WTC11 (cell line): ENCODE results near the gene KHK. TPM values are rescaled to one million over a fixed set of nuclear protein-coding genes. Genes with fewer than 3 reads are reported as not detected.

Experiments
- ATAC-seq: fragments of 200-7000 bp; cut with Tn5 transposase; 2 replicates; pipeline ENCODE4 v1.10.0; 2021; ENCODE audit warnings: mild to moderate bottlenecking, moderate library complexity
- CTCF ChIA-PET: fragments of 300-600 bp; sonication (Branson Sonifier 250); formaldehyde crosslinking; loops from one replicate; lab custom pipeline; 2021; ENCODE audit warnings: antibody characterized with exemption; lab: Charles Lee
- POLR2A ChIA-PET: fragments of 350-600 bp; sonication (Branson Sonifier 250); formaldehyde crosslinking; loops from one replicate; lab custom pipeline; 2021; ENCODE audit warnings: antibody characterized with exemption; lab: Charles Lee
- DNase-seq: peaks from one replicate; pipeline ENCODE4 v3.0.0; 2021; ENCODE audit warnings: low spot score
- H3K27ac Mint-ChIP-seq: 2 replicates; pipeline ENCODE4 v1.8.0; 2021; ENCODE audit warnings: mixed read lengths
- H3K27me3 Mint-ChIP-seq: 2 replicates; pipeline ENCODE4 v1.8.0; 2021; ENCODE audit warnings: low read depth, mild to moderate bottlenecking, moderate library complexity, mixed read lengths
- H3K36me3 Mint-ChIP-seq: 2 replicates; pipeline ENCODE4 v1.8.0; 2021; ENCODE audit warnings: mixed read lengths
- H3K4me1 Mint-ChIP-seq: 2 replicates; pipeline ENCODE4 v1.8.0; 2022; ENCODE audit warnings: mixed read lengths
- H3K4me3 Mint-ChIP-seq: 2 replicates; pipeline ENCODE4 v1.8.0; 2021; ENCODE audit warnings: mild to moderate bottlenecking, moderate library complexity, mixed read lengths
- H3K9me3 Mint-ChIP-seq: 2 replicates; pipeline ENCODE4 v1.8.0; 2021; ENCODE audit warnings: mixed read lengths
- ATF3 ChIP-seq: sonication (generic); formaldehyde crosslinking; conservative IDR thresholded peaks from 2 replicates; pipeline ENCODE4 v1.8.1; 2022; ENCODE audit warnings: mild to moderate bottlenecking, missing genetic modification reagents
- CTCF ChIP-seq: fragments of 200-600 bp; IDR thresholded peaks from 2 replicates; pipeline ENCODE4 v1.8.0; 2022; ENCODE audit warnings: antibody characterized with exemption
- E2F4 ChIP-seq: sonication (generic); formaldehyde crosslinking; IDR thresholded peaks from 2 replicates; pipeline ENCODE4 v1.8.1; 2022; ENCODE audit warnings: low read depth, mild to moderate bottlenecking, moderate library complexity, missing genetic modification reagents, borderline replicate concordance
- FOXP1 ChIP-seq: sonication (generic); formaldehyde crosslinking; IDR thresholded peaks from 2 replicates; pipeline ENCODE4 v1.8.0; 2022; ENCODE audit warnings: missing genetic modification reagents, mild to moderate bottlenecking, moderate library complexity, borderline replicate concordance
- FOXP4 ChIP-seq: sonication (generic); formaldehyde crosslinking; IDR thresholded peaks from 2 replicates; pipeline ENCODE4 v1.8.0; 2022; ENCODE audit warnings: mild to moderate bottlenecking, missing genetic modification reagents
- GABPB1 ChIP-seq: sonication (generic); formaldehyde crosslinking; IDR thresholded peaks from 2 replicates; pipeline ENCODE4 v1.8.1; 2023; ENCODE audit warnings: mild to moderate bottlenecking, missing genetic modification reagents
- GTF2I ChIP-seq: fragments of 250-450 bp; sonication (Bioruptor Pico); conservative IDR thresholded peaks from 2 replicates; pipeline ENCODE4 v1.4.0; 2021; ENCODE audit warnings: mild to moderate bottlenecking
- IRF2 ChIP-seq: sonication (generic); formaldehyde crosslinking; IDR thresholded peaks from 2 replicates; pipeline ENCODE4 v1.8.0; 2022; ENCODE audit warnings: low read depth, missing genetic modification reagents, borderline replicate concordance
- MLX ChIP-seq: sonication (generic); formaldehyde crosslinking; IDR thresholded peaks from 2 replicates; pipeline ENCODE4 v1.8.1; 2023; ENCODE audit warnings: mild to moderate bottlenecking, missing genetic modification reagents, moderate library complexity
- MYBL2 ChIP-seq: sonication (generic); formaldehyde crosslinking; IDR thresholded peaks from 2 replicates; pipeline ENCODE4 v1.8.1; 2023; ENCODE audit warnings: mild to moderate bottlenecking, moderate library complexity, missing genetic modification reagents
- OVOL2 ChIP-seq: fragments of 250-450 bp; sonication (Bioruptor Pico); IDR thresholded peaks from 2 replicates; pipeline ENCODE4 v1.9.0; 2021; ENCODE audit warnings: mild to moderate bottlenecking, borderline replicate concordance
- RELA ChIP-seq: sonication (generic); formaldehyde crosslinking; IDR thresholded peaks from 2 replicates; pipeline ENCODE4 v1.8.1; 2022; ENCODE audit warnings: missing genetic modification reagents, mild to moderate bottlenecking, borderline replicate concordance
- SOX15 ChIP-seq: fragments of 250-450 bp; sonication (Bioruptor Pico); IDR thresholded peaks from 2 replicates; pipeline ENCODE4 v1.9.0; 2021; ENCODE audit warnings: mild to moderate bottlenecking
- TCF7 ChIP-seq: sonication (generic); formaldehyde crosslinking; IDR thresholded peaks from 2 replicates; pipeline ENCODE4 v1.8.0; 2022; ENCODE audit warnings: mild to moderate bottlenecking, low read depth, missing genetic modification reagents, moderate library complexity
- TEAD4 ChIP-seq: sonication (generic); formaldehyde crosslinking; IDR thresholded peaks from 2 replicates; pipeline ENCODE4 v1.8.0; 2022; ENCODE audit warnings: mild to moderate bottlenecking, missing genetic modification reagents
- ZMAT4 ChIP-seq: fragments of 250-450 bp; sonication (Bioruptor Pico); IDR thresholded peaks from 2 replicates; pipeline ENCODE4 v1.9.0; 2021; ENCODE audit warnings: mild to moderate bottlenecking
- ZNF263 ChIP-seq: sonication (generic); formaldehyde crosslinking; IDR thresholded peaks from 2 replicates; pipeline ENCODE4 v1.8.1; 2022; ENCODE audit warnings: low read depth, mild to moderate bottlenecking, moderate library complexity, missing genetic modification reagents
- ZNF416 ChIP-seq: fragments of 250-450 bp; sonication (Bioruptor Pico); IDR thresholded peaks from 2 replicates; pipeline ENCODE4 v1.9.0; 2021; ENCODE audit warnings: mild to moderate bottlenecking, inconsistent platforms
- ZNF423 ChIP-seq: fragments of 250-450 bp; sonication (Bioruptor Pico); IDR thresholded peaks from 2 replicates; pipeline ENCODE4 v2.1.2; 2022; ENCODE audit warnings: mild to moderate bottlenecking, moderate library complexity
- total RNA-seq: library from RNA; stranded (reverse); gene quantifications from 3 replicates; pipeline ENCODE4 v1.2.3, GENCODE V29; 2021
- TF ChIP-seq, protein P1 (sequence below): sonication (generic); formaldehyde crosslinking; IDR thresholded peaks from 2 replicates; pipeline ENCODE4 v1.8.1; 2023; ENCODE audit warnings: mild to moderate bottlenecking, missing genetic modification reagents
- TF ChIP-seq, protein P2 (sequence below): fragments of 250-450 bp; sonication (Bioruptor Pico); IDR thresholded peaks from 2 replicates; pipeline ENCODE4 v1.9.0; 2021; ENCODE audit warnings: moderate library complexity, mild to moderate bottlenecking, inconsistent platforms, borderline replicate concordance

Gene KHK
- total RNA-seq, 1 experiment from 2014 or later = 17.4 TPM

- peaks cover 5% of the 10 kb centered on the region for H3K27me3 Mint-ChIP-seq
- POLR2A ChIA-PET = no interaction called here
- peaks cover 14% of the 10 kb centered on the region for H3K4me1 Mint-ChIP-seq
- no peak for ATAC-seq
- H3K4me3 Mint-ChIP-seq = no peak overlapping the region
- DNase-seq = no peak
- TF ChIP-seq, protein P1, sequence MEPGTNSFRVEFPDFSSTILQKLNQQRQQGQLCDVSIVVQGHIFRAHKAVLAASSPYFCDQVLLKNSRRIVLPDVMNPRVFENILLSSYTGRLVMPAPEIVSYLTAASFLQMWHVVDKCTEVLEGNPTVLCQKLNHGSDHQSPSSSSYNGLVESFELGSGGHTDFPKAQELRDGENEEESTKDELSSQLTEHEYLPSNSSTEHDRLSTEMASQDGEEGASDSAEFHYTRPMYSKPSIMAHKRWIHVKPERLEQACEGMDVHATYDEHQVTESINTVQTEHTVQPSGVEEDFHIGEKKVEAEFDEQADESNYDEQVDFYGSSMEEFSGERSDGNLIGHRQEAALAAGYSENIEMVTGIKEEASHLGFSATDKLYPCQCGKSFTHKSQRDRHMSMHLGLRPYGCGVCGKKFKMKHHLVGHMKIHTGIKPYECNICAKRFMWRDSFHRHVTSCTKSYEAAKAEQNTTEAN (CRISPR knock-in tag) = no peak
- no peak for TF ChIP-seq ZNF423 (CRISPR knock-in tag)
- TF ChIP-seq ZNF416 (CRISPR knock-in tag) = no peak
- TF ChIP-seq ZMAT4 = no peak
- TF ChIP-seq FOXP1 (CRISPR knock-in tag) = no peak
- TF ChIP-seq OVOL2 (CRISPR knock-in tag) = no peak
- H3K9me3 Mint-ChIP-seq = no peaks in the 10 kb centered on the region
- H3K27ac Mint-ChIP-seq = no peak overlapping the region
- CTCF ChIA-PET = interaction anchor here (1.0 kb wide), 1 partner anchor 33 kb away, joined by 4 read pairs; no protein-coding TSS in a partner anchor
- H3K36me3 Mint-ChIP-seq = peaks cover 9% of the 10 kb centered on the region
Observed at GRCh38 chr2:27137322-27137935, 50.9 kb downstream of the KHK start.

- no peak overlapping the region for H3K4me3 Mint-ChIP-seq
- H3K9me3 Mint-ChIP-seq = no peaks in the 10 kb centered on the region
- no peak for ATAC-seq
- H3K36me3 Mint-ChIP-seq = peaks cover 4% of the 10 kb centered on the region
- ChIA-PET CTCF (no interaction called here), POLR2A (no interaction called here)
- no peak overlapping the region for H3K27ac Mint-ChIP-seq
- TF ChIP-seq, protein P2, sequence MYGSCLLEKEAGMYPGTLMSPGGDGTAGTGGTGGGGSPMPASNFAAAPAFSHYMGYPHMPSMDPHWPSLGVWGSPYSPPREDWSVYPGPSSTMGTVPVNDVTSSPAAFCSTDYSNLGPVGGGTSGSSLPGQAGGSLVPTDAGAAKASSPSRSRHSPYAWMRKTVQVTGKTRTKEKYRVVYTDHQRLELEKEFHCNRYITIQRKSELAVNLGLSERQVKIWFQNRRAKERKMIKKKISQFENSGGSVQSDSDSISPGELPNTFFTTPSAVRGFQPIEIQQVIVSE (CRISPR knock-in tag) = no peak
- no peak for TF ChIP-seq SOX15 (CRISPR knock-in tag)
- TF ChIP-seq, all 79 proteins: peak for 0
- no peak for DNase-seq
- Mint-ChIP-seq H3K4me1 (peaks cover 11% of the 10 kb centered on the region), H3K27me3 (peaks cover 8% of the 10 kb centered on the region)
Observed at GRCh38 chr2:27138111-27138510, 51.5 kb downstream of the KHK start.

DNA sequence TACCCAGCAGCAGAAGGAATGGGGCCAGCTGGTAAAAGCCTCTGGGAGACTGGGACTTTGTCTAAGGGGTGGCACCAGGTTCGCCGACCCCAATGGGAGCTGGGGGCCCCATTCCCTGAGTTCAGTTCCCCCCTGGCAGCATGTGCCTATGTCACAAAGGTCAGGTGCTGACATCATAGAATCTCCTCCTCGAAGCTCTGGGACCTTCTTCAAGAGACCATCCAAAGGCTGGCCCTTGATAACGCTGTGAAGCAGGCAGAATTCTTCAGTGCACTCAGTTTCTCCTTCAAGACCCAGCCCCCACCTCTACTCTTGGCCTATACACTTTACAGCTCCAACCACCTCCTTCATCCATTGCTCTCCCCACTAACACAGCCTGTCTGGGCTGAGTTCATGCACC, 52.7 kb downstream of the KHK start, which contains the start of gene PRR30:
Gene PRR30, minus strand, starts transcription at position 101 of the 400 bp plus-strand sequence. CDS start 1,081 bp downstream, outside the sequence.
- CTCF ChIA-PET = interaction anchor here (0.5 to 1.4 kb wide), 2 partner anchors 30 to 107 kb away, joined by 3 to 4 read pairs; no protein-coding TSS in a partner anchor
- no peak for TF ChIP-seq RELA
- TF ChIP-seq GTF2I (CRISPR knock-in tag) = no peak
- no peak for TF ChIP-seq CTCF
- TF ChIP-seq ZNF263 = no peak
- TF ChIP-seq IRF2 = no peak
- no peak for TF ChIP-seq TCF7 (CRISPR knock-in tag)
- no peak for TF ChIP-seq FOXP4
- no peak for TF ChIP-seq MLX (CRISPR knock-in tag)
- TF ChIP-seq ATF3 = no peak
- TF ChIP-seq TEAD4 = no peak
- TF ChIP-seq, protein P2 (CRISPR knock-in tag) = no peak
- TF ChIP-seq MYBL2 (CRISPR knock-in tag) = no peak
- no peak for TF ChIP-seq E2F4 (CRISPR knock-in tag)
- no peak for TF ChIP-seq GABPB1 (CRISPR knock-in tag)

More for the DNA sequence above, 52.7 kb downstream of the KHK start, which contains the start of gene PRR30:
- no peak within 1 kb of the TSS for H3K4me3 Mint-ChIP-seq
- peaks cover 11% of the 10 kb centered on the region for H3K27me3 Mint-ChIP-seq
- H3K9me3 Mint-ChIP-seq = no peaks in the 10 kb centered on the region
- H3K36me3 Mint-ChIP-seq = no peaks in the 10 kb centered on the region; the same call in 1 of the 2 replicates
- no peak within 1 kb of the TSS for H3K27ac Mint-ChIP-seq
- POLR2A ChIA-PET = no interaction called here
- 0 out of 2 replicates have a peak, but pooled peaks cover 3% of the 10 kb centered on the region for H3K4me1 Mint-ChIP-seq
- DNase-seq = no peak
- no peak for ATAC-seq
